GM21786 (cell line): ENCODE results near the gene GPATCH1.
A peak's percentile ranks its signal among the peaks of the same experiment; 100 is the strongest.
"Not testable (repeated sequence)": the region's sequence is repeated elsewhere in the genome, so short reads cannot be mapped to it uniquely, and the experiment has no call there.

Experiments
- ATAC-seq: cut with Tn5 transposase; IDR thresholded peaks from one replicate; pipeline ENCODE4 v1.9.1; 2021; ENCODE audit not compliant: unreplicated experiment

The GPATCH1 gene

GRCh38 chr19:33080761-33081681 lies at the start of gene GPATCH1:
GPATCH1 (plus strand) TSS chr19:33081181; CDS start chr19:33081194, 13 bp downstream.
- ATAC-seq: peak; percentile 71

GRCh38 chr19:33032218-33032781 lies 48.7 kb upstream of the GPATCH1 start:
- ATAC-seq: no peak

- ATAC-seq: no peak
Measured at GRCh38 chr19:33035461-33035860, 45.5 kb upstream of the GPATCH1 start.

- not testable (repeated sequence) for ATAC-seq
Measured at GRCh38 chr19:33036370-33037167, 44.4 kb upstream of the GPATCH1 start.

GRCh38 chr19:33037168-33038025 lies 43.6 kb upstream of the GPATCH1 start:
- not testable (repeated sequence) for ATAC-seq

- no peak for ATAC-seq
Measured at GRCh38 chr19:33039108-33039599, 41.8 kb upstream of the GPATCH1 start.

- no peak for ATAC-seq
Measured at GRCh38 chr19:33039815-33040214, 41.2 kb upstream of the GPATCH1 start.

GRCh38 chr19:33040994-33041827 lies 39.8 kb upstream of the GPATCH1 start:
- no peak for ATAC-seq

- not testable (repeated sequence) for ATAC-seq
Measured at GRCh38 chr19:33041828-33042160, 39.2 kb upstream of the GPATCH1 start.

- ATAC-seq: no peak
Measured at GRCh38 chr19:33047422-33047821, 33.6 kb upstream of the GPATCH1 start.

GRCh38 chr19:33048806-33049676 lies 31.9 kb upstream of the GPATCH1 start:
- no peak for ATAC-seq

- no peak for ATAC-seq
Measured at GRCh38 chr19:33050110-33050509, 30.9 kb upstream of the GPATCH1 start.

- ATAC-seq: no peak
Measured at GRCh38 chr19:33052352-33052972, 28.5 kb upstream of the GPATCH1 start.

- ATAC-seq: no peak
Measured at GRCh38 chr19:33054623-33055022, 26.4 kb upstream of the GPATCH1 start.

- ATAC-seq: no peak
Measured at GRCh38 chr19:33055718-33056117, 25.3 kb upstream of the GPATCH1 start.

- ATAC-seq: no peak
Measured at GRCh38 chr19:33060586-33060985, 20.4 kb upstream of the GPATCH1 start.

- ATAC-seq: no peak
Measured at GRCh38 chr19:33062902-33063301, 18.1 kb upstream of the GPATCH1 start.

- no peak for ATAC-seq
Measured at GRCh38 chr19:33063356-33063752, 17.6 kb upstream of the GPATCH1 start.
